GM23338 (cell line): Measurements from ENCODE around the gene JAM3. TPM values are rescaled to one million over a fixed set of nuclear protein-coding genes. Genes with fewer than 3 reads are reported as not detected.

Source experiments
- ATAC-seq: fragments of 200-7000 bp; cut with Tn5 transposase; 3 replicates; pipeline ENCODE4 v1.9.1; 2020
- DNase-seq: peaks from one replicate; pipeline ENCODE4 v3.0.0-alpha.2; 2015; ENCODE audit warnings: low spot score
- H2AFZ ChIP-seq: fragments of 200-600 bp; sonication (generic); 2 replicates; pipeline ENCODE4 v1.8.0; 2016; ENCODE audit warnings: antibody characterized with exemption, mild to moderate bottlenecking, moderate library complexity
- H3F3A ChIP-seq: fragments of 200-600 bp; sonication (generic); replicated peaks from 2 replicates; pipeline ENCODE4 v1.8.0; 2017; ENCODE audit warnings: antibody characterized with exemption, mixed run types, low read depth
- H3K27ac ChIP-seq: fragments of 200-600 bp; sonication (generic); 2 replicates; pipeline ENCODE4 v1.6.1; 2016; ENCODE audit warnings: low read depth
- H3K27me3 ChIP-seq: fragments of 200-600 bp; sonication (generic); 2 replicates; pipeline ENCODE4 v1.8.0; 2016; ENCODE audit warnings: mild to moderate bottlenecking, mixed run types, moderate library complexity; ENCODE audit not compliant: insufficient read depth
- H3K36me3 ChIP-seq: fragments of 200-600 bp; sonication (generic); 2 replicates; pipeline ENCODE4 v1.8.0; 2016; ENCODE audit warnings: mild to moderate bottlenecking; ENCODE audit not compliant: insufficient read depth
- H3K4me1 ChIP-seq: fragments of 200-600 bp; sonication (generic); 2 replicates; pipeline ENCODE4 v1.8.0; 2016; ENCODE audit warnings: mild to moderate bottlenecking, moderate library complexity; ENCODE audit not compliant: insufficient read depth
- H3K4me2 ChIP-seq: fragments of 200-600 bp; sonication (generic); 2 replicates; pipeline ENCODE4 v1.7.1; 2017; ENCODE audit warnings: mixed run types
- H3K4me3 ChIP-seq: fragments of 200-600 bp; sonication (generic); 2 replicates; pipeline ENCODE4 v1.6.1; 2016; ENCODE audit warnings: mixed run types
- H3K79me2 ChIP-seq: fragments of 200-600 bp; sonication (generic); replicated peaks from 2 replicates; pipeline ENCODE4 v1.8.0; 2017; ENCODE audit warnings: mild to moderate bottlenecking; ENCODE audit not compliant: insufficient read depth
- H3K9me2 ChIP-seq: fragments of 200-600 bp; sonication (generic); 2 replicates; pipeline ENCODE4 v1.8.0; 2017; ENCODE audit not compliant: insufficient read depth
- H4K20me1 ChIP-seq: fragments of 200-600 bp; sonication (generic); replicated peaks from 2 replicates; pipeline ENCODE4 v1.8.0; 2017; ENCODE audit warnings: mild to moderate bottlenecking; ENCODE audit not compliant: insufficient read depth
- H3K27ac Mint-ChIP-seq: 2 replicates; pipeline ENCODE4 v1.8.0; 2020; ENCODE audit warnings: inconsistent platforms, mild to moderate bottlenecking, moderate library complexity, mixed read lengths
- H3K27me3 Mint-ChIP-seq: 3 replicates; pipeline ENCODE4 v1.8.0; 2022; ENCODE audit warnings: low read depth, mild to moderate bottlenecking, moderate library complexity, mixed read lengths, inconsistent platforms; ENCODE audit not compliant: insufficient read depth, poor library complexity
- H3K36me3 Mint-ChIP-seq: 3 replicates; pipeline ENCODE4 v1.8.0; 2021; ENCODE audit warnings: low read depth, mild to moderate bottlenecking, inconsistent platforms, moderate library complexity, mixed read lengths
- H3K4me1 Mint-ChIP-seq: 3 replicates; pipeline ENCODE4 v1.8.0; 2020; ENCODE audit warnings: mild to moderate bottlenecking, inconsistent platforms, mixed read lengths
- H3K4me3 Mint-ChIP-seq: 3 replicates; pipeline ENCODE4 v1.8.0; 2021; ENCODE audit warnings: moderate library complexity, mild to moderate bottlenecking, inconsistent platforms, mixed read lengths
- H3K9me3 Mint-ChIP-seq: 3 replicates; pipeline ENCODE4 v1.8.0; 2020; ENCODE audit warnings: moderate library complexity, mild to moderate bottlenecking, inconsistent platforms, mixed read lengths
- CREB1 ChIP-seq: fragments of 250-450 bp; sonication (Bioruptor Pico); IDR thresholded peaks from 2 replicates; pipeline ENCODE4 v1.5.0; 2020; ENCODE audit warnings: low read depth, mild to moderate bottlenecking, moderate library complexity
- CTCF ChIP-seq, 2 experiments: fragments of 200-600 bp in 1 of 2; sonication (generic) in 1 of 2; conservative IDR thresholded peaks; 2 replicates each; pipeline versions ENCODE4 v1.5.1 to v1.6.1; 2016 to 2017; ENCODE audit warnings: antibody characterized with exemption in 2 of 2, low read depth in 2 of 2, mild to moderate bottlenecking in 2 of 2, moderate library complexity in 1 of 2
- ETS1 ChIP-seq: IDR thresholded peaks from 2 replicates; pipeline ENCODE4 v1.6.1; 2016; ENCODE audit warnings: antibody characterized with exemption
- EZH2 ChIP-seq: fragments of 200-600 bp; sonication (generic); IDR thresholded peaks from one replicate; pipeline ENCODE4 v1.8.0; 2017; ENCODE audit warnings: antibody characterized with exemption, mild to moderate bottlenecking, low read depth; ENCODE audit not compliant: unreplicated experiment
- EZH2phosphoT487 ChIP-seq: fragments of 200-600 bp; sonication (generic); IDR thresholded peaks from one replicate; pipeline ENCODE4 v1.8.1; 2018; ENCODE audit warnings: antibody characterized with exemption; ENCODE audit not compliant: unreplicated experiment
- JUNB ChIP-seq: IDR thresholded peaks from one replicate; pipeline ENCODE4 v1.6.1; 2016; ENCODE audit warnings: antibody characterized with exemption; ENCODE audit not compliant: unreplicated experiment
- NANOG ChIP-seq: IDR thresholded peaks from 2 replicates; pipeline ENCODE4 v1.6.1; 2016; ENCODE audit warnings: antibody characterized with exemption, borderline replicate concordance
- POLR2AphosphoS5 ChIP-seq: IDR thresholded peaks from 2 replicates; pipeline ENCODE4 v1.6.1; 2016; ENCODE audit warnings: antibody characterized with exemption, low read depth
- REST ChIP-seq: IDR thresholded peaks from one replicate; pipeline ENCODE4 v1.6.1; 2018; ENCODE audit warnings: antibody characterized with exemption; ENCODE audit not compliant: unreplicated experiment
- STAT1 ChIP-seq: IDR thresholded peaks from one replicate; pipeline ENCODE4 v1.6.1; 2016; ENCODE audit warnings: antibody characterized with exemption; ENCODE audit not compliant: unreplicated experiment
- ZNF114 ChIP-seq: fragments of 250-450 bp; sonication (Bioruptor Pico); IDR thresholded peaks from 2 replicates; pipeline ENCODE4 v1.5.0; 2020; ENCODE audit warnings: mild to moderate bottlenecking, moderate library complexity
- ZNF331 ChIP-seq: fragments of 250-450 bp; sonication (Bioruptor Pico); IDR thresholded peaks from 2 replicates; pipeline ENCODE4 v1.5.0; 2020; ENCODE audit warnings: low read depth, mild to moderate bottlenecking, moderate library complexity
- ZNF462 ChIP-seq: fragments of 250-450 bp; sonication (Bioruptor Pico); IDR thresholded peaks from 2 replicates; pipeline ENCODE4 v1.5.0; 2020; ENCODE audit warnings: mild to moderate bottlenecking, moderate library complexity
- polyA plus RNA-seq: library from polyadenylated mRNA; unstranded; fragments of >200 nt; fragmentation: Nextera tagmentation; extraction: Ambion mirVana; gene quantifications from 2 replicates; pipeline ENCODE4 v1.2.1, GENCODE V29; 2016
- total RNA-seq: library from RNA; depleted of rRNA; stranded (reverse); fragments of >200 nt; shearing (Covaris generic); gene quantifications from 2 replicates; pipeline ENCODE4 v1.2.3, GENCODE V29; 2014

The JAM3 gene
- total and polyA plus RNA-seq, 2 experiments from 2014 or later: 14.1 to 41.5 TPM

GRCh38 chr11:134069426-134070341, 812 bp downstream of the JAM3 start:
- Histone ChIP-seq H4K20me1 (peaks cover 7% of the 10 kb centered on the region; the same call in 1 of the 2 replicates), H2AFZ (peak overlapping the region; percentile 77), H3K4me1 (peaks cover 18% of the 10 kb centered on the region; the same call in 1 of the 2 replicates), H3F3A (no peaks in the 10 kb centered on the region), H3K4me3 (peak overlapping the region; percentile 87), H3K36me3 (no peaks in the 10 kb centered on the region), H3K79me2 (peaks cover 45% of the 10 kb centered on the region), H3K27me3 (peaks cover 13% of the 10 kb centered on the region; the same call in 1 of the 2 replicates), H3K9me2 (no peaks in the 10 kb centered on the region), H3K27ac (no peak overlapping the region), H3K4me2 (peak overlapping the region; percentile 79)
- Mint-ChIP-seq H3K4me3 (peak overlapping the region; percentile 74), H3K27ac (no peak overlapping the region), H3K27me3 (peaks cover 12% of the 10 kb centered on the region), H3K9me3 (no peaks in the 10 kb centered on the region; the same call in 2 of the 3 replicates), H3K4me1 (peaks cover 37% of the 10 kb centered on the region), H3K36me3 (no peaks in the 10 kb centered on the region)
- DNase-seq: peak; percentile 70
- TF ChIP-seq NANOG: no peak
- TF ChIP-seq ETS1: no peak
- no peak for TF ChIP-seq REST
- TF ChIP-seq EZH2: no peak
- TF ChIP-seq CTCF (conservative IDR thresholded peaks at IDR 0.05; ENCODE audit: low read depth in 2 of 2): no peak
- no peak for TF ChIP-seq ZNF331
- no peak for TF ChIP-seq CREB1
- no peak for TF ChIP-seq JUNB
- no peak for TF ChIP-seq POLR2AphosphoS5
- no peak for TF ChIP-seq ZNF114 (CRISPR knock-in tag)
- no peak for TF ChIP-seq STAT1
- no peak for TF ChIP-seq ZNF462 (CRISPR knock-in tag)
- TF ChIP-seq EZH2phosphoT487: no peak
- ATAC-seq: peak; percentile 81
